DOHH2 (cell line): ENCODE measurements around the gene SMARCA1.

Experiments used
- EZH2phosphoT487 ChIP-seq: fragments of 200-600 bp; sonication (generic); IDR thresholded peaks from 2 replicates; pipeline ENCODE4 v1.6.1; 2017; ENCODE audit warnings: borderline replicate concordance, mild to moderate bottlenecking, antibody characterized with exemption, low read length, moderate library complexity, mixed read lengths
- TF ChIP-seq, protein P1 (sequence below): fragments of 200-600 bp; sonication (generic); IDR thresholded peaks from one replicate; pipeline ENCODE4 v1.5.1; 2014; ENCODE audit warnings: antibody characterized with exemption, mild to moderate bottlenecking, low read depth, low read length; ENCODE audit not compliant: poor library complexity, severe bottlenecking

- TF ChIP-seq, protein P1, sequence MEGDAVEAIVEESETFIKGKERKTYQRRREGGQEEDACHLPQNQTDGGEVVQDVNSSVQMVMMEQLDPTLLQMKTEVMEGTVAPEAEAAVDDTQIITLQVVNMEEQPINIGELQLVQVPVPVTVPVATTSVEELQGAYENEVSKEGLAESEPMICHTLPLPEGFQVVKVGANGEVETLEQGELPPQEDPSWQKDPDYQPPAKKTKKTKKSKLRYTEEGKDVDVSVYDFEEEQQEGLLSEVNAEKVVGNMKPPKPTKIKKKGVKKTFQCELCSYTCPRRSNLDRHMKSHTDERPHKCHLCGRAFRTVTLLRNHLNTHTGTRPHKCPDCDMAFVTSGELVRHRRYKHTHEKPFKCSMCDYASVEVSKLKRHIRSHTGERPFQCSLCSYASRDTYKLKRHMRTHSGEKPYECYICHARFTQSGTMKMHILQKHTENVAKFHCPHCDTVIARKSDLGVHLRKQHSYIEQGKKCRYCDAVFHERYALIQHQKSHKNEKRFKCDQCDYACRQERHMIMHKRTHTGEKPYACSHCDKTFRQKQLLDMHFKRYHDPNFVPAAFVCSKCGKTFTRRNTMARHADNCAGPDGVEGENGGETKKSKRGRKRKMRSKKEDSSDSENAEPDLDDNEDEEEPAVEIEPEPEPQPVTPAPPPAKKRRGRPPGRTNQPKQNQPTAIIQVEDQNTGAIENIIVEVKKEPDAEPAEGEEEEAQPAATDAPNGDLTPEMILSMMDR: no peak
- no peak for TF ChIP-seq EZH2phosphoT487
Measured at GRCh38 chrX:129472116-129472515, 51.2 kb downstream of the SMARCA1 start.
